SK-N-SH treated with all-trans-retinoic acid at 6 μM for 48 hours (cell line): ENCODE results near the gene HTT.

ENCODE experiments used
- ATAC-seq: fragments of 200-7000 bp; cut with Tn5 transposase; 3 replicates; pipeline ENCODE4 v1.9.1; 2020; ENCODE audit warnings: mild to moderate bottlenecking, moderate library complexity
- ARNTL ChIP-seq: fragments of 450-650 bp; formaldehyde crosslinking; IDR thresholded peaks from 2 replicates; pipeline ENCODE4 v1.5.0; 2020; ENCODE audit warnings: low read depth, mild to moderate bottlenecking, moderate library complexity, borderline replicate concordance
- CREB5 ChIP-seq: fragments of 250-450 bp; sonication (Bioruptor Pico); IDR thresholded peaks from 2 replicates; pipeline ENCODE4 v1.5.1; 2020; ENCODE audit warnings: low read depth, mild to moderate bottlenecking, moderate library complexity
- CSDC2 ChIP-seq: fragments of 250-450 bp; sonication (Bioruptor Pico); IDR thresholded peaks from 2 replicates; pipeline ENCODE4 v1.5.0; 2020; ENCODE audit warnings: mild to moderate bottlenecking, moderate library complexity
- ESRRG ChIP-seq: fragments of 250-450 bp; sonication (Bioruptor Pico); IDR thresholded peaks from 2 replicates; pipeline ENCODE4 v1.6.1; 2021; ENCODE audit warnings: mild to moderate bottlenecking
- GLIS3 ChIP-seq: fragments of 250-450 bp; sonication (Bioruptor Pico); IDR thresholded peaks from 2 replicates; pipeline ENCODE4 v1.5.0; 2020; ENCODE audit warnings: mild to moderate bottlenecking, moderate library complexity
- ISL1 ChIP-seq: fragments of 250-450 bp; sonication (Bioruptor Pico); IDR thresholded peaks from 2 replicates; pipeline ENCODE4 v2.1.2; 2022; ENCODE audit warnings: mild to moderate bottlenecking, moderate library complexity
- OSR1 ChIP-seq: fragments of 250-450 bp; sonication (Bioruptor Pico); IDR thresholded peaks from 2 replicates; pipeline ENCODE4 v1.8.0; 2022; ENCODE audit warnings: moderate library complexity, mild to moderate bottlenecking, inconsistent platforms
- PATZ1 ChIP-seq: fragments of 250-450 bp; sonication (Bioruptor Pico); IDR thresholded peaks from 2 replicates; pipeline ENCODE4 v1.8.0; 2020; ENCODE audit warnings: mild to moderate bottlenecking, moderate library complexity, borderline replicate concordance
- POU6F1 ChIP-seq: fragments of 250-450 bp; sonication (Bioruptor Pico); IDR thresholded peaks from 2 replicates; pipeline ENCODE4 v1.8.0; 2021; ENCODE audit warnings: low read depth, mild to moderate bottlenecking, moderate library complexity, borderline replicate concordance
- PPARA ChIP-seq: fragments of 250-450 bp; sonication (Bioruptor Pico); IDR thresholded peaks from 2 replicates; pipeline ENCODE4 v1.5.0; 2020; ENCODE audit warnings: mild to moderate bottlenecking, borderline replicate concordance
- RARB ChIP-seq: fragments of 250-450 bp; sonication (Bioruptor Pico); IDR thresholded peaks from 2 replicates; pipeline ENCODE4 v1.8.0; 2021; ENCODE audit warnings: mild to moderate bottlenecking, moderate library complexity
- SNAI2 ChIP-seq: fragments of 250-450 bp; sonication (Bioruptor Pico); IDR thresholded peaks from 2 replicates; pipeline ENCODE4 v1.5.0; 2020; ENCODE audit warnings: mild to moderate bottlenecking, moderate library complexity
- TCF4 ChIP-seq: fragments of 250-450 bp; sonication (Bioruptor Pico); IDR thresholded peaks from 2 replicates; pipeline ENCODE4 v1.8.0; 2021; ENCODE audit warnings: mild to moderate bottlenecking, moderate library complexity, borderline replicate concordance
- TOX ChIP-seq: fragments of 250-450 bp; sonication (Bioruptor Pico); IDR thresholded peaks from 2 replicates; pipeline ENCODE4 v1.8.0; 2021; ENCODE audit warnings: mild to moderate bottlenecking, moderate library complexity, borderline replicate concordance
- TSHZ2 ChIP-seq: fragments of 250-450 bp; sonication (Bioruptor Pico); IDR thresholded peaks from 2 replicates; pipeline ENCODE4 v1.5.0; 2020; ENCODE audit warnings: mild to moderate bottlenecking, moderate library complexity
- ZC3H10 ChIP-seq: fragments of 250-450 bp; sonication (Bioruptor Pico); IDR thresholded peaks from 2 replicates; pipeline ENCODE4 v1.5.1; 2021; ENCODE audit warnings: mild to moderate bottlenecking, moderate library complexity
- ZFP3 ChIP-seq: fragments of 250-450 bp; sonication (Bioruptor Pico); IDR thresholded peaks from 2 replicates; pipeline ENCODE4 v1.5.0; 2020; ENCODE audit warnings: mild to moderate bottlenecking, moderate library complexity
- ZFP30 ChIP-seq: fragments of 450-650 bp; formaldehyde crosslinking; IDR thresholded peaks from 2 replicates; pipeline ENCODE4 v1.5.0; 2022; ENCODE audit warnings: mild to moderate bottlenecking, moderate library complexity
- ZNF565 ChIP-seq: fragments of 450-650 bp; formaldehyde crosslinking; conservative IDR thresholded peaks from 2 replicates; pipeline ENCODE4 v1.5.0; 2020; ENCODE audit warnings: low read depth, mild to moderate bottlenecking, moderate library complexity
- ZNF70 ChIP-seq: fragments of 450-650 bp; formaldehyde crosslinking; IDR thresholded peaks from 2 replicates; pipeline ENCODE4 v1.5.0; 2020; ENCODE audit warnings: mild to moderate bottlenecking, moderate library complexity
- ZNF8 ChIP-seq: fragments of 450-650 bp; formaldehyde crosslinking; IDR thresholded peaks from 2 replicates; pipeline ENCODE4 v1.5.0; 2020; ENCODE audit warnings: mild to moderate bottlenecking, moderate library complexity

Gene HTT

GRCh38 chr4:3026540-3026939 is 47.9 kb upstream of the HTT start:
- no peak for ATAC-seq
- no peak for TF ChIP-seq TCF4
- TF ChIP-seq TSHZ2 = no peak
- TF ChIP-seq ZFP30 = no peak
- no peak for TF ChIP-seq TOX (CRISPR knock-in tag)
- TF ChIP-seq OSR1 = no peak
- no peak for TF ChIP-seq ZFP3 (CRISPR knock-in tag)
- no peak for TF ChIP-seq ZNF565 (CRISPR knock-in tag)
- TF ChIP-seq ZC3H10 = no peak
- TF ChIP-seq ESRRG (CRISPR knock-in tag) = no peak
- TF ChIP-seq, all 23 proteins: peak for 0

- TF ChIP-seq ZNF70 = no peak
- TF ChIP-seq SNAI2 (CRISPR knock-in tag) = no peak
- TF ChIP-seq OSR1 = no peak
- no peak for TF ChIP-seq POU6F1 (CRISPR knock-in tag)
- no peak for TF ChIP-seq PPARA (CRISPR knock-in tag)
- no peak for ATAC-seq
Measured at GRCh38 chr4:3029464-3029863, 45.0 kb upstream of the HTT start.

- ATAC-seq = no peak
Measured at GRCh38 chr4:3030566-3031356, 43.7 kb upstream of the HTT start.

More at GRCh38 chr4:3030566-3031356, 43.7 kb upstream of the HTT start:
- no peak for TF ChIP-seq ESRRG (CRISPR knock-in tag)
- TF ChIP-seq ZC3H10 = no peak
- no peak for TF ChIP-seq ZNF565 (CRISPR knock-in tag)
- TF ChIP-seq ZFP3 (CRISPR knock-in tag) = no peak
- no peak for TF ChIP-seq CREB5 (CRISPR knock-in tag)
- TF ChIP-seq RARB = no peak
- TF ChIP-seq GLIS3 (CRISPR knock-in tag) = no peak
- TF ChIP-seq PATZ1 (CRISPR knock-in tag) = no peak
- no peak for TF ChIP-seq ARNTL (CRISPR knock-in tag)
- no peak for TF ChIP-seq OSR1
- TF ChIP-seq SNAI2 (CRISPR knock-in tag) = no peak
- TF ChIP-seq ZNF8 (CRISPR knock-in tag) = no peak
- TF ChIP-seq ZNF70 = no peak
- no peak for TF ChIP-seq TCF4
- no peak for TF ChIP-seq TSHZ2
- no peak for TF ChIP-seq ISL1 (CRISPR knock-in tag)
- TF ChIP-seq CSDC2 (CRISPR knock-in tag) = no peak
- no peak for TF ChIP-seq ZFP30
